Nephron progenitor cell (in vitro differentiated cells): ENCODE data around the gene AKAP17A.

Experiments used
- DNase-seq: peaks from one replicate; pipeline ENCODE4 v3.0.0; 2021
- H3K27ac Mint-ChIP-seq: 2 replicates; pipeline ENCODE4 v1.8.0; 2021; ENCODE audit warnings: mild to moderate bottlenecking, moderate library complexity, mixed read lengths
- H3K27me3 Mint-ChIP-seq: 2 replicates; pipeline ENCODE4 v1.8.0; 2021; ENCODE audit warnings: mild to moderate bottlenecking, low read depth, mixed read lengths; ENCODE audit not compliant: poor library complexity
- H3K36me3 Mint-ChIP-seq: 2 replicates; pipeline ENCODE4 v1.8.0; 2021; ENCODE audit warnings: low read depth, mixed read lengths
- H3K4me1 Mint-ChIP-seq: 2 replicates; pipeline ENCODE4 v1.8.0; 2021; ENCODE audit warnings: mixed read lengths
- H3K4me3 Mint-ChIP-seq: 2 replicates; pipeline ENCODE4 v1.8.0; 2021; ENCODE audit warnings: mild to moderate bottlenecking, moderate library complexity, mixed read lengths
- H3K9me3 Mint-ChIP-seq: 2 replicates; pipeline ENCODE4 v1.8.0; 2021; ENCODE audit warnings: mild to moderate bottlenecking, moderate library complexity, mixed read lengths
- TF ChIP-seq, protein P1 (sequence below): fragments of 200-600 bp; sonication (generic); IDR thresholded peaks from 2 replicates; pipeline ENCODE4 v1.5.0; 2021; ENCODE audit warnings: antibody characterized with exemption

The AKAP17A gene

DNA sequence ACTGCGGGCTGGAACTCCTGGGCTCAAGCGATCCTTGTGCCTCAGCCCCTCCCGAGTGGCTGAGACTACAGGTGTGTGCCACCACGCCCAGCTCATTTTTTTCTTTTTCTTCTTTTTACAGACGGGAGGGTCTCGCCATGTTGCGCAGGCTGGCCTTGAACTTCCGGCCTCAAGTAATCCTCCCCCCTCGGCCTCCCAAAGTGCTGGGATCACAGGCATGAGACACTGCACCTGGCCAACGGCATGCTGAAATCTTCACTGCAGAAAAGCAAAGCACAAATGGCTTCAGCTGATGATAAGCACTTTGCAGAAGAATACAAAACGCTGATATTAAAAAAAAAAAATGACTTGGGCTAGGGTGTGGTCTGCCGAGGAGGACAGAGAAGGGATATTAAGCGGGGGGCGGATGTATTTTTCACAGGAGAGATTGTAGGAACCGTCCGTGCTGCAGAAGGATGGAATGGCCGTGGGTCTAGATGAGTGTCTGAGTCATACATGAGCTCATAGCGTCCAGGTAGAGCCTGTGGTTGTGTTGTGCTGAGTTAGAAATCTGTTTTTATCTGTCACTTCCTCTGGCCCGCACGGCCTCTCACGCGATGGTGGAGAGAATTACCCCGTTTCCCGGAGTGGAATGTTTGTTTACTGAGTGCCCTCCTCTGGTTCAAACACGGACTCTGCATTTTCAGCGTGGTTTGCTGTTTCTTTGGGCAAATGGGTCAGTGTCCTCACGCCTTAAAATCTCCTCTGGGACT, 8.5 kb upstream of the AKAP17A start:
- no peak overlapping the region for H3K27ac Mint-ChIP-seq

DNA sequence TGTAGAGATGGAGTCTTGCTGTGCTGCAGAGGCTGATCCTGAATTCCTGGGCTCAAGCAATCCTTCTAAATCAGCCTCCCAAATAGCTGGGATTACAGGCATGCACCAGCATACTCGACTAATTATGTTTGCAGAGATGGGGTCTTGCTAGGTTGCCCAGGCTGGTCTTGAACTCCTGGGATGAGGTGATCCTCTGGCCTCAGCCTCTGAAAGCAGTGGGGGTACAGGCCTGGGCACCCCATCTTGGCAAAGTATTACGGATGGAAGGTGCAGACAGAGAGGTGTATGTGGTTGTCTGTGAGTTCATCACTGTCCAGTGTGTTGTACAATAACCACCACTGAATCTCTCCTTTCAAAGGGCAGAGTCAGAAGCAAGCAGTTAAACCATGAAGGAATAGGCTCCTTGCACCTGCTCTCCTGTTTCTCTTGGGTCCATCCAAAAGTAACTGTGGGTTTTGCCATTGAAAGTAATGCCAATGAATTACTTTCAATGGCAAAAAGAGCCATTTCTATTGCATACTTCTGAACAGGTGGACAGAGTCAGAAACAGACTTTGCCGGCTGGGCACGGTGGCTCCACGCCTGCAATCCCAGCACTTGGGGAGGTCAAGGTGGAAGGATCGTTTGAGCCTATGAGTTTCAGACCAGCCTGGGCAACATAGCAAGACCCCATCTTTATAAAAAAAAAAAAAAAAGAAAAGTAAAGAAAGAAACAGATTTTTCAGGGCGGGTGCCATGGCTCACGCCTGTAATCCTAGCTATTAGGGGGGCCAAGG, 7.0 kb upstream of the AKAP17A start:
- Mint-ChIP-seq H3K36me3 (no peaks in the 10 kb centered on the region), H3K27ac (no peak overlapping the region), H3K4me1 (no peaks in the 10 kb centered on the region), H3K4me3 (no peak overlapping the region), H3K9me3 (peaks cover 14% of the 10 kb centered on the region), H3K27me3 (peaks cover 10% of the 10 kb centered on the region)
- TF ChIP-seq, protein P1, sequence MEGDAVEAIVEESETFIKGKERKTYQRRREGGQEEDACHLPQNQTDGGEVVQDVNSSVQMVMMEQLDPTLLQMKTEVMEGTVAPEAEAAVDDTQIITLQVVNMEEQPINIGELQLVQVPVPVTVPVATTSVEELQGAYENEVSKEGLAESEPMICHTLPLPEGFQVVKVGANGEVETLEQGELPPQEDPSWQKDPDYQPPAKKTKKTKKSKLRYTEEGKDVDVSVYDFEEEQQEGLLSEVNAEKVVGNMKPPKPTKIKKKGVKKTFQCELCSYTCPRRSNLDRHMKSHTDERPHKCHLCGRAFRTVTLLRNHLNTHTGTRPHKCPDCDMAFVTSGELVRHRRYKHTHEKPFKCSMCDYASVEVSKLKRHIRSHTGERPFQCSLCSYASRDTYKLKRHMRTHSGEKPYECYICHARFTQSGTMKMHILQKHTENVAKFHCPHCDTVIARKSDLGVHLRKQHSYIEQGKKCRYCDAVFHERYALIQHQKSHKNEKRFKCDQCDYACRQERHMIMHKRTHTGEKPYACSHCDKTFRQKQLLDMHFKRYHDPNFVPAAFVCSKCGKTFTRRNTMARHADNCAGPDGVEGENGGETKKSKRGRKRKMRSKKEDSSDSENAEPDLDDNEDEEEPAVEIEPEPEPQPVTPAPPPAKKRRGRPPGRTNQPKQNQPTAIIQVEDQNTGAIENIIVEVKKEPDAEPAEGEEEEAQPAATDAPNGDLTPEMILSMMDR = no peak
- DNase-seq = no peak

More for the DNA sequence above, 8.5 kb upstream of the AKAP17A start:
- H3K4me3 Mint-ChIP-seq = no peak overlapping the region
- TF ChIP-seq, protein P1 = no peak
- no peaks in the 10 kb centered on the region for H3K4me1 Mint-ChIP-seq
- no peaks in the 10 kb centered on the region for H3K36me3 Mint-ChIP-seq
- peaks cover 14% of the 10 kb centered on the region for H3K9me3 Mint-ChIP-seq
- DNase-seq = no peak
- peaks cover 10% of the 10 kb centered on the region for H3K27me3 Mint-ChIP-seq

DNA sequence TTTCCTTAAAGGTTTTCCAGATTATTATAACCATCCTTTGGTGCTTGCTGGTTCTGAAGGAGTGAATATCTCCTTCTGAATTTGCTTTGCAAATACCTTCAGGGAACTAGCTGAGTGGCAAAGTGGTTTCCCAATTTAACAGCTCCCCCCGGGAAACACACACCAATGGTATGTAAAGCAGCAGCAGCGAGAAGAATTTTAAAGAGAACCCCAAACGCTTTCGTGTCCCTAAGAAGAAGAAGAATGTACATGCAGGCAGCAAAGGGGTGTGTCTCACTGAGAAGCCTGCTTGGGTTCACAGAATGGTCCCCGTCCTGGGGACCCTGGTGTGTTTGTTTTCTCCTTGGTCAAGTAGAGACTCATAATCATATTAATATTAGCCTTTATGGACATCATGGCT, 4.2 kb upstream of the AKAP17A start:
- no peak for DNase-seq
- Mint-ChIP-seq H3K27ac (peak overlapping the region; percentile 89), H3K4me1 (no peaks in the 10 kb centered on the region), H3K36me3 (no peaks in the 10 kb centered on the region), H3K4me3 (no peak overlapping the region), H3K27me3 (peaks cover 13% of the 10 kb centered on the region), H3K9me3 (peaks cover 14% of the 10 kb centered on the region)
- TF ChIP-seq, protein P1 = no peak

DNA sequence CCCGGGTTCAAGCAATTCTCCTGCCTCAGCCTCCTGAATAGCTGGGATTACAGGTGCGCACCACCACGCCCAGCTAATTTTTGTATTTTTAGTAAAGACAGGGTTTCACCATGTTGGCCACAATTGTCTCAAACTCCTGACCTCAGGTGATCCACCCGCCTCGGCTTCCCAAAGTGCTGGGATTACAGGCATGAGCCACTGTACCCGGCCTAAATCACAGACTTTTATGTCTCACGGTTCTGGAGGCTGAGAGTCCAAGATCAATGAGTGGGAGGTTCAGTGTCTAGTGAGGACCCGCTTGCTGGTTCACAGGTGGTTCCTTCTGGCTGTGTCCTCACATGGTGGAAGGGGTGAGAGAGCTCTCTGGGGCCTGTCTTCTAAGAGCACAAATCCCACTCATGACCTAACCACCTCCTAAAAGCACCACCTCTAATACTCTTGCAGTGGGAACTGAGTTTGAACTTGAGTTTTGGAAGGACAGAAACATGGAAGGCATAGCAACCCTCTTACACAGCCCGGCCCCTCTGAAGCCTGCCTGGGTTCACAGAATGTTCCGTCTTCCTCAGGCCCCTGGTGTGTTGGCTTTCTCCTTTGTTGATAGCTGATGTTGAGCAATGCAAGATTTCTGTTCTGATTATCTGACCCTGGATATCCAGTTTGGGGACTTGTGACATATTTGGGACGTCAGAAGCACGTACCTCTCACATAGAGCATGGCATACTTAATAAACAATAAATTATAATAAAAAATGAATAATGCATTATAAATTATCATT, 1.9 kb upstream of the AKAP17A start:
- TF ChIP-seq, protein P1 = no peak
- Mint-ChIP-seq H3K9me3 (no peaks in the 10 kb centered on the region), H3K27me3 (peaks cover 5% of the 10 kb centered on the region), H3K27ac (peak overlapping the region; percentile 61), H3K4me3 (no peak overlapping the region), H3K36me3 (peaks cover 11% of the 10 kb centered on the region), H3K4me1 (peaks cover 14% of the 10 kb centered on the region)
- DNase-seq = no peak

DNA sequence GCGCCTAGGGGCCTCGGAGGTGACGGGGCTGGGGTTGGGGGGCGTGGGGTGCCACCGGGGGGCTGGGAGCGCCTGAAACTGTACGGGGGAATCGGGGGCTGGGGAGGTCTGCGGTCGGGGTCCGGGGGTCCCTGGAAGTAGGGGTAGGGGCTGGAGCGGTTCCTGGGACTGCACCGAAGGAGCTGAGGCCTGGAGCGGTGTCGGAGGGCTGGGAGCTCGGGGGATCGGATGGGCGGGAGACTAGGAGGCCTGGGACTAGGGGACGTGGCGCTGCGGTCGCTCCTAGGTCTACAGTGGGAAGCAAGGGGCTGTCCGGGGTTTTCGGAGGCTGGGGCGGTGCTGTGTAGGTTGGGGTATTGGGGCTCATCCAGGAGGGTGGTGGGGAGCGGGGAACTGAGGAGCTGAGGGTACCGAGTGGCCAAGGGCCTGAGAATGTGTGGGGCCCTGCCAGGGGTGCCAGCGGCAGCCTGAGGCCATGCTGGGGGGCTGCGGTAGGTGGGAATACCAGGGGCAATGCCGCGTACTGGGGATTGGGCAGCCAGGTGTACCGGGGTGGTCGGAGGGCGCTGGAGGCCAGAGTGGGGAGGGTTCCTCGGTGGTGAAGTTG, 562 bp downstream of the AKAP17A start:
- Mint-ChIP-seq H3K36me3 (peaks cover 27% of the 10 kb centered on the region), H3K27me3 (peaks cover 4% of the 10 kb centered on the region), H3K27ac (peak overlapping the region; percentile 83), H3K4me1 (peaks cover 14% of the 10 kb centered on the region), H3K9me3 (no peaks in the 10 kb centered on the region), H3K4me3 (peak overlapping the region; percentile 94)
- DNase-seq = no peak
- TF ChIP-seq, protein P1 = no peak
